Measurements from ENCODE around the gene RDM1.

RDM1 gene

DNA sequence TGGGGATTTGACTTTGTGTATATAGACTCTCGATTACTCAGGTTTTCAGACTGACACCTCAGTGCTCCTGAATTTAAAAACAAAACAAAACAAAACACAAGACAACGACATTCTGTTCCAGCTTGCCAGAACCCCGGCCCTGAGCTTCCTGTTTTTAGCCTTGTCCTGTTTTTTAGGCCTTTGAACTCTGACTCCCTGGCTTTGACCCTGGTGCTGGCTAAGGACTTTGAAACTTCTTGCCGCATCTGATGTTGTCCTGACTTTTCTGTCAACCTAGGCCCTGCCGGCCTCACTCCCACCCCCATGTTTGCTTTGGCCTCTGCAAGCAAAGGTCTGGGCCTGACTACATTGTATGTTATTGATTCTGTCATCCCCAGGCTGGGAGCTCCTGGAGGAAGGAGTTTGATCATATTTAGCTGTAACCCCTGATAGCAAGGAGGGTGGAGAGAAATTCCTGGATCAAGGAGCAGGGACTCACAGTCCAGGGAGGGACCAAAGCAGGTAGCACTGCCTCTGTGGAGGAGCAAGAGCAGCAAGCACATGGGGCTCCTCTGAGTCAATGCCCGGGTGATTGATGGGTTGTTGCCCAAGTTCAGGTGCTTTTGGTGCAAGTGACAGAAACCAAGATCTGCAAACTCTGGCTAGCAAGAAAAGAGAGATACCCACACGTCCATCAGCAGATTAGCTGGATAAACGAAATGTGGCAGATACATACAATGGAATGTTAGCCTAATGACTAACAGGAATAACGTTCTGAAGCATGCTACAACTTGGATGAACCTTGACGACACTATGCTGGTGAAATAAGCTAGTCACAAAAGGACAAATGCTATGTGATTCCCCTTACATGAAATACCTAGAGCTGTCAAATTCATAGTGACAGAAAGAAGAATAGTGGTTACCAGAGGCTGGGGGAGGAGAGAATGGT, 43.0 kb upstream of the RDM1 start:
- no peak overlapping the region for H3K4me2 ChIP-seq (ENCODE audit: low read length)
- no peak overlapping the region for H3K4me3 ChIP-seq (ENCODE audit: low read length)

DNA sequence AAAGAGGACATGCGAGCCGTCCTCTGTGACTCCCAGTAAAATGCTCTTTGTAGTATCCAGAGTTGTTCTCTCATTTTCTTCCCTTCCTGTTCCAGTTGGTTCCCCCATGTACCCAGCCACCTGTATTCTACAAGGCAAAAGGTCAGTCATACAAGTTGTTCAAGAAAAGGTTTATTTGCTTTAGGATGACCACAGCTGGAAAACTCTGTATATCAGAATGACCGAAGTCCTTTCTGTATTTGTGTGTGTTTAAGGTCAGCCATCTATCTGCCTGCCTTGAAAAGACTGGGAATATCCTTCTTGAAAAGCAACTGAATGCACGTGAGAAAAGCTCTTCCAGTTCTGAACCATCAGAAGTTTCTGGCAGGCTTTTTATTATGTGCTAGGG, 42.4 kb upstream of the RDM1 start:
- no peak for TF ChIP-seq EZH2phosphoT487 (IDR thresholded peaks at IDR 0.05; ENCODE audit: low read depth)
- TF ChIP-seq, protein P1, sequence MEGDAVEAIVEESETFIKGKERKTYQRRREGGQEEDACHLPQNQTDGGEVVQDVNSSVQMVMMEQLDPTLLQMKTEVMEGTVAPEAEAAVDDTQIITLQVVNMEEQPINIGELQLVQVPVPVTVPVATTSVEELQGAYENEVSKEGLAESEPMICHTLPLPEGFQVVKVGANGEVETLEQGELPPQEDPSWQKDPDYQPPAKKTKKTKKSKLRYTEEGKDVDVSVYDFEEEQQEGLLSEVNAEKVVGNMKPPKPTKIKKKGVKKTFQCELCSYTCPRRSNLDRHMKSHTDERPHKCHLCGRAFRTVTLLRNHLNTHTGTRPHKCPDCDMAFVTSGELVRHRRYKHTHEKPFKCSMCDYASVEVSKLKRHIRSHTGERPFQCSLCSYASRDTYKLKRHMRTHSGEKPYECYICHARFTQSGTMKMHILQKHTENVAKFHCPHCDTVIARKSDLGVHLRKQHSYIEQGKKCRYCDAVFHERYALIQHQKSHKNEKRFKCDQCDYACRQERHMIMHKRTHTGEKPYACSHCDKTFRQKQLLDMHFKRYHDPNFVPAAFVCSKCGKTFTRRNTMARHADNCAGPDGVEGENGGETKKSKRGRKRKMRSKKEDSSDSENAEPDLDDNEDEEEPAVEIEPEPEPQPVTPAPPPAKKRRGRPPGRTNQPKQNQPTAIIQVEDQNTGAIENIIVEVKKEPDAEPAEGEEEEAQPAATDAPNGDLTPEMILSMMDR (IDR thresholded peaks at IDR 0.05; ENCODE audit: low read depth, low read length): no peak
- H3K27ac ChIP-seq (ENCODE audit: low read length): no peak overlapping the region
- H3K36me3 ChIP-seq (replicated peaks; ENCODE audit: low read depth, low read length): no peaks in the 10 kb centered on the region
- no peak overlapping the region for H3K4me2 ChIP-seq (ENCODE audit: low read length)
- H3K4me1 ChIP-seq (ENCODE audit: low read length): peaks cover 41% of the 10 kb centered on the region
- no peaks in the 10 kb centered on the region for H3K79me2 ChIP-seq (ENCODE audit: low read length)
- no peak overlapping the region for H3K9ac ChIP-seq (ENCODE audit: low read length)
- no peaks in the 10 kb centered on the region for H4K20me1 ChIP-seq (ENCODE audit: insufficient read depth, low read length)
- no peaks in the 10 kb centered on the region for H3K9me3 ChIP-seq (ENCODE audit: insufficient read depth, low read length)
- peaks cover 23% of the 10 kb centered on the region for H3K27me3 ChIP-seq (ENCODE audit: low read depth, low read length)
- no peak overlapping the region for H2AFZ ChIP-seq (ENCODE audit: low read depth, low read length)
- no peak overlapping the region for H3K4me3 ChIP-seq (ENCODE audit: low read length)

More for the DNA sequence above, 43.0 kb upstream of the RDM1 start:
- TF ChIP-seq, protein P1 (IDR thresholded peaks at IDR 0.05; ENCODE audit: low read depth, low read length): no peak
- no peak for TF ChIP-seq EZH2phosphoT487 (IDR thresholded peaks at IDR 0.05; ENCODE audit: low read depth)
- Histone ChIP-seq H3K79me2 (ENCODE audit: low read length) (no peaks in the 10 kb centered on the region), H3K36me3 (replicated peaks; ENCODE audit: low read depth, low read length) (no peaks in the 10 kb centered on the region), H3K27ac (ENCODE audit: low read length) (no peak overlapping the region), H3K9ac (ENCODE audit: low read length) (no peak overlapping the region), H3K4me1 (ENCODE audit: low read length) (peaks cover 45% of the 10 kb centered on the region), H3K27me3 (ENCODE audit: low read depth, low read length) (peaks cover 30% of the 10 kb centered on the region), H3K9me3 (ENCODE audit: insufficient read depth, low read length) (no peaks in the 10 kb centered on the region), H2AFZ (ENCODE audit: low read depth, low read length) (0 out of 2 replicates have a peak overlapping the region, but pooled peaks have one; percentile 13), H4K20me1 (ENCODE audit: insufficient read depth, low read length) (no peaks in the 10 kb centered on the region)

DNA sequence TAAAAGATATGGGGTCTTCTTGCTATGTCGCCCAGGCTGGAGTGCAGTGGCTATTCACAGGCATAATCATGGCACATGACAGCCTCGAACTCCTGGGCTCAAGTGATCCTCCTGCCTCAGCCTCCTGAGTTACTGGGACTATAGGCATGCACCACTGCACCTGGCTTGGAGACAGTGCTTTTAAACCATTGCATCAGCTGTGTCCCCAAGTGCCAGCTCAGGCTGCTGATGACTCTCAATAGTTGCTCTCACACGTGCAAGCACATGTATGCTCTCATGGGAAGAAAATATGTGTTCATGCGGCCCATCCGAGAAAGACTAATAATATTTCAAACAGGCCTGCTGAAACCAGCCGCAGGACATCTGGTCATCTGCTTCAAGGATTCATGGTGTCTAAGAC, 42.0 kb upstream of the RDM1 start:
- peaks cover 20% of the 10 kb centered on the region for H3K27me3 ChIP-seq (ENCODE audit: low read depth, low read length)
- H3K9ac ChIP-seq (ENCODE audit: low read length): no peak overlapping the region
- no peaks in the 10 kb centered on the region for H3K9me3 ChIP-seq (ENCODE audit: insufficient read depth, low read length)
- H2AFZ ChIP-seq (ENCODE audit: low read depth, low read length): no peak overlapping the region
- no peak overlapping the region for H3K4me3 ChIP-seq (ENCODE audit: low read length)
- peaks cover 37% of the 10 kb centered on the region for H3K4me1 ChIP-seq (ENCODE audit: low read length)
- H3K36me3 ChIP-seq (replicated peaks; ENCODE audit: low read depth, low read length): no peaks in the 10 kb centered on the region
- no peaks in the 10 kb centered on the region for H3K79me2 ChIP-seq (ENCODE audit: low read length)
- no peak overlapping the region for H3K4me2 ChIP-seq (ENCODE audit: low read length)
- no peak for TF ChIP-seq EZH2phosphoT487 (IDR thresholded peaks at IDR 0.05; ENCODE audit: low read depth)
- TF ChIP-seq, protein P1 (IDR thresholded peaks at IDR 0.05; ENCODE audit: low read depth, low read length): no peak
- no peaks in the 10 kb centered on the region for H4K20me1 ChIP-seq (ENCODE audit: insufficient read depth, low read length)
- no peak overlapping the region for H3K27ac ChIP-seq (ENCODE audit: low read length)

DNA sequence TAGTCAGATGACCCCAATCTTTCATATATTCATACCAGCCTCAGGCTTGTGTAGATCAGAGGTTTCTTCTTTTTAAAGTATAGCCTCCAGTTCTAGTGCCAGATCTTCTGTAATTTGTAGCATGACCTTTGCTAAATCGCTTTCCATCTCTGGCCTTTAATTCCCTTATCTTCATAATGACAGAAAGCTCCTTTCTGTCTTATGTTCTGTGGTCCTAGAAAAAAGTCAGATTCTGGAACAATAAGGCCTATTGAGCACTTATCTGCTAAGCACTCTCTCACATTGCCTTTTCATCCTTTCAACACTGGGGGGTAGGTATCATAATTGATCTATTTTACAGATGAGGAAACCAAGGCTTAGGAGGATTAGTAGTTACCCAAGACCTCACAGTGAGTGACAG, 41.5 kb upstream of the RDM1 start:
- H3K36me3 ChIP-seq (replicated peaks; ENCODE audit: low read depth, low read length): no peaks in the 10 kb centered on the region
- no peak overlapping the region for H3K9ac ChIP-seq (ENCODE audit: low read length)
- H3K4me1 ChIP-seq (ENCODE audit: low read length): peaks cover 33% of the 10 kb centered on the region
- no peak overlapping the region for H3K4me3 ChIP-seq (ENCODE audit: low read length)
- H3K79me2 ChIP-seq (ENCODE audit: low read length): no peaks in the 10 kb centered on the region
- no peak overlapping the region for H2AFZ ChIP-seq (ENCODE audit: low read depth, low read length)
- no peaks in the 10 kb centered on the region for H3K9me3 ChIP-seq (ENCODE audit: insufficient read depth, low read length)
- no peak overlapping the region for H3K4me2 ChIP-seq (ENCODE audit: low read length)
- no peaks in the 10 kb centered on the region for H4K20me1 ChIP-seq (ENCODE audit: insufficient read depth, low read length)
- no peak for TF ChIP-seq EZH2phosphoT487 (IDR thresholded peaks at IDR 0.05; ENCODE audit: low read depth)
- TF ChIP-seq, protein P1 (IDR thresholded peaks at IDR 0.05; ENCODE audit: low read depth, low read length): no peak
- peaks cover 20% of the 10 kb centered on the region for H3K27me3 ChIP-seq (ENCODE audit: low read depth, low read length)
- no peak overlapping the region for H3K27ac ChIP-seq (ENCODE audit: low read length)
